ENCODE results near the gene HECW1.
"Not testable (repeated sequence)": the region's sequence is repeated elsewhere in the genome, so short reads cannot be mapped to it uniquely, and the experiment has no call there.

Gene HECW1

DNA sequence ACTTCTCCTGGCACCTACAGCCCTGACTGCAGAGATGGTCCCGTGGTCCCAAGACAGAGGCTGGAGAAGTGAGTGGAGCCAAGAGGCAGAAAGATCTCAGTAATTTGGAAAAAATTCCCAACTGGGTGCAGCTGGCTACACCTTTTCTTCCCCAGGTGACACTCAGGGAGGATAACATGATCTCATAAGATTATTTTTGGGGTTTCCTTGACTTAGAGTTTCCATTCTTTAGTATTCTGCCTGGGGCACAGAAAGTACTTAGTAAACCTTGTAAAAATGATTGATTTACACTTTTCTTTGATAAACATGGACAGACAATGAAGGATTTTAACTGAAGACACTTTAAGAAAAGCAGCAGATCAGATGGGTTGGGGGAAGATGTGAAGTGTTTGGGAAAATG lies 38.6 kb downstream of the HECW1 start:
- no peak for DNase-seq

DNA sequence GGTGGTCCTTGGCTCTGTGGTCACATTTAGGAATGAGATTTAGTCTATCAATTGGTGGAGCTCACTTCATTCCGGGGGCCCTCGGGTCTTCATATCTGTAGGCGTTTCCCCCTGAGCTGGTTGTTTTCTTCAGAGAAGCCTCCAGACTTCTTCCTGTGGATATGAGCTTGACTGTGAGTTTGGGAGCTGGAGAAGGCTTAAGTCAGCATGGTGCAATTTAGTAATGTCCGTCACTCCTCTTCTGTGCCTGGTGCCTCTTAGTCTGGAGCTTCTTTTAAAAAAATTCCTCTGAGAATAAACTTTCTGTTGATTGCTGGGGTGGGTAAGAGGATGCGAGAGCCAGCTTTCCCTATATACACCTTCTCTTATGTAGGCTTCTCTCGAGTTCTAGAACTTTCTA lies 40.2 kb downstream of the HECW1 start:
- DNase-seq = no peak

DNA sequence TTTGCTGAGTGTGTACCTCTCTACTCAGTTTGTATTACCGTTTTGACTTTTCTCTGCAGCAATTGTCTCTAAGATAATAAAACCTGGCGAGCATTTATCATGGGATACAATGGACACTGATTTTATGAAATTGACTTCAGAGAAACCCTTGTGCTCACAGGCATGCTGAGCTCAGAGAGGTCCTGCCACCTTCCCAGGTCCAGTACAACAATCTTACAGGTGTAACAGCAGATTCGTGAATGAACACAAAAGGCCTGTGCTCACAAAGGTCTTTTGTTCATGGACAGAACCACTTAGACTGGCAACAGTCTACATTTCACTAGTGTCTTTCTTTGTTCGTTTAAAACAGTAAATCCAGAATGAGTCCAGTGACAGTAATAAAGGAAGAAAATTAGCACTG lies 43.2 kb downstream of the HECW1 start:
- DNase-seq = no peak

DNA sequence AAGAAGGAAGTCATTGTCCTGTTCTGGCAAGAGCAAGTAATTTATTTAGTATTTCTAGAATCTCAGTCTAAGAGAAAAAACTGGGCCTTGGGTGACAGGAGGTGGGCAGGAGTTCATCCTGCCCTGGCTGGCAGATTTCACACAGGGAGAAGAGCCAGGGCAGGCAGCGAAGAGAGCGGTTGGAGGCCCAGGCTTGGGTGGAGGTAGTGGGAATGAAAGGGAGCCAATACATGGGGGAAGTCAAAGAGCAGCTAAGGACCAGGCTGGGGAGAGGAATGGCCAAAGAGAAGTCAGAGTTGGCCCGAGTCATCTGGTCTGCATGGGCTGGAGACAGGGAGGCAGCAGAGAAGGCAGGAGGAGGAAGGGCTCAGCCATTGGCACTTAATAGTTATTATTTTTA lies 51.4 kb downstream of the HECW1 start:
- DNase-seq = no peak

DNA sequence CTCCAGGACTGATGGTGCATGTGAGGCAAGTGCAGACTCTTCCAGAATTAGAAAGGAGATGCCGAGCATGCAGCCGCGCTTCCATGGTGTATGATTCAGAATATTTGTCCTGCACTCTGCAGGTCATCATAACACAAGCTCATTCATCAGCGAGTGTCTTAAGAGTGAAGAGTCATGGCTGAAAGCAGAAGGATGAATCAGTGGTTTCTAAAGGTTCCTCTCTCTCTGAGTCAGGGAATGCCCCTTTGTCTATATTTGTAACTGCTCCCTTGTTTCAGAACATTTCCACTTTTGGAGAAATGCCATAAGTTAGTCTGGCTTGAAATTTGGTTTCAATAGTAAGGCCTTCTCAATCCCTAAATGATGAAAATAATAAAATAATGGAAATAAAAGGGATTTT lies 52.3 kb downstream of the HECW1 start:
- DNase-seq = no peak

DNA sequence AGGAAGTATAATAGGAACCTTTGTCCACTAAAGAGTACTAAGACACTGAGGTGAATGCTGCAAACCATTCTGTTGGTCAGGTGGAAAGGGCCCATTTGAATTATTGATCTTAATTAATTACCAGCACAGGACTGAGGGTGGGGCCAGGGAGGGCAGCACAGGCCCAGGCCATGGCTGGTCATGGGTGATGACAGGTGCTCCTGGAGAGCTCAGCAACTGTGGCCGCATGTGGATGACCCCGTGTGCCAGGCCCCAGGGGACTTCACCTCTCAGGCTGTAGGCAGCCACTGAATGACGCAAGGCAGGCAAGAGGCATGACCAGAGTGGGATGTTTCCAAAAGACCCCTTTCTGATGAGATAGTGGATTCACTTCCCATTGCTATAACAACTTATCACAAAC lies 54.2 kb downstream of the HECW1 start:
- DNase-seq = no peak

DNA sequence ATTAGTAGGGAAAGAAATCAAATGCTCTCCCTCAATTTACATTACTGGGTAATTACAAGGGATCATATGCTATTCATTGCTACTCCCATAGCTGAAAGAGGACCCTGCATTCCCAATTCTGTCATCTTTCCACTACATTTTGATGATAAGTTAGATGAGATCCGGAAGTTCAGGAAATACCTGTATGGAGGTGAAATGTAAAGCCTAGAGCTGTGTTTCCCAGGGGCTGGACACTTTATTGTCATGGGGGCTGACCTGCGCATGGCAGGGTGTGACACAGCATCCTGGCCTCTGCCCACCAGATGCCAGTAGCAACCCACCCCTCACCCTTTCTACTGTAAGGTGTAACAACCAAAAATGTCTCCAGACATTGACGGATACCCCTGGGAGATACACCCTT lies 56.6 kb downstream of the HECW1 start:
- DNase-seq = no peak

DNA sequence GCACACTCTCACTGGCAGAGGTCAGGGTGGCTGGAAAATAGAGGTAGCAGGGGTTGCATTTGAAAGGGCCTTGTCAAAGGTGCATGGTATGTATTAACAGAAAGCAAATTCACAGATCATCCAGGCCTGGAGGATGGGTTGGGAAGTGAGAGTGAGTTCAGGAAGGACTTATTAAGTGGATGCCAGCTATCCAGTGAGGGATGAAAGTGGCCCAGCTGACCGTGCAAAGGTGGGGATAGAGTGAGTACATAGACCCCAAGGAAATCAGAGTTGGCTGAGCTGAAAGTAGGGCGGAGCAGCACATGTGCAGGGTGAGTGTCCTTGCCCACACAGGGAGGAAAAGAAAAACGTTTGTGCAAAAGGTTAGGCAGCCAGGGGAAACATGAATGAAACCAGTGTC lies 58.1 kb downstream of the HECW1 start:
- DNase-seq = no peak

DNA sequence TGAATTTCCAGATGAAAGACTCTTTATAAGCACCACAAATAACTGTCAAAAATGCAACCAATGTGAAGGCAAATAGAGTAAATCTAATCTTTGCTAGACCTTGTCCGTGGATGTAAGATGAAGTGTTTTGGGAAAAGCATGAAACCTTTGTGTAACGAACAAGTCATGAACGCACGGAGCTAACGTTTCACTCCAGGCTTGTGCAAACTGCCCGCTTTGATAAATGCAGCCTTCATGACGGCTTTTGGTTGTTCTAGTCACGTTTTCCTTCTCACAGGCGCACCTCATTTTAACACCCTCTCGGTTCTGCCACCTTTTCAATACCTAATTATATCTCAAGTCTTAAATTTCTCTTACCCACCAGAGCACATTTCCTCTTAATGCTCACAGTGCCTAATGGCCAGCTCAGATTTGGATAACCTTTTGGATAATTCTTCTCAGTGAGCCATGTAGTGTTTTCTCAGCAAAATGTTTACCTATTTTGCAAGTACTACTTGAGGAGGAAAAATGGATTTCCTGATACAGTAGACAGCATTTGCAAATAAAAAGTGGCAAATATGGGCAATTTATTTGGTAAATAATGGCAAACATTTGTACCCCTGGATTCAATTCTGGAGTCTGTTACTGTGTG lies 63.2 kb downstream of the HECW1 start:
- no peak for DNase-seq

DNA sequence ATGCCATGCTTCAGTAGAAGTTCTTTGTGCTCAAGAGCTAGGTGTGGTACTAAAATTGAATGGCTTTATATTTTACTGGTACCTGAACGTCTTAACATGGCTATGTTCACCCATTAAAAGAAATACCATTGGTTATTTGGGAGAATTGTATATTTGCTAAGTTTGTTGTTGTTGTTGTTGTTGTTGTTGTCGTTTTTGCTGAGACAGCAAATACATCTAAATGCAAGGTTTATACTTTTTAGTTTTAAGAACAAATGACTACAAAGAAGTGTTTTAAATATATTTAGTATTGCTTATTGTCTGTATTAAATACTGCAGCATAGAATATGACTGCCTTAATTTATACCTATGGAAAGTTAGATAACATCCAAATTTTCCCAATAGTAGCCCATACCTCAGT lies 66.9 kb downstream of the HECW1 start:
- DNase-seq = no peak

DNA sequence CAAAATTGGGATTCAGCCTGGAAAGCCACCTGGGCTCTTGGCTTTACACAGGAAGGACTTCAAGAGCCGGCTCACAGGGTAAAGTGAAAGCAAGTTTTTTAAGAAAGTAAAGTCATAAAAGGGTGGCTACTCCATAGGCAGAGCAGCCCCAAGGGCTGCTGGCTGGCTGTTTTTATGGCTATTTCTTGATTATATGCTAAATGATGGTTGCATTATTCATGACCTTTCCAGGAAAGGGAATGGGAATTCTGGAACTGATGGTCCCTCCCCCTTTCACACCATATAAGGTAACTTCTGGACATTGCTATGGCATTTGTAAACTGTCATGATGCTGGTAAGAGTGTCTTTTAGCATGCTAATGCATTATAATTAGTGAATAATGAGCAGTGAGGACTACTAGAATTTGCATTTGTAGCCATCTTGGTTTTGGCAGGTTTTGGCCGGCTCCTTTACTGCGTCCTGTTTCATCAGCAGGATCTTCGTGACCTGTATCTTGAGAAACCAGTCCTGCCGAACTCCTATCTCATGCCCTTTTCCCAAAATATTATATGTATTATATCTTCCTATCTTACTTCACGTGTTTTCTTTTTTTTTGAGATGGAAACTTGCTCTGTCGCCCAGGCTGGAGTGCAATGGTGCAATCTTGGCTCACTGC lies 80.5 kb downstream of the HECW1 start:
- DNase-seq = no peak

DNA sequence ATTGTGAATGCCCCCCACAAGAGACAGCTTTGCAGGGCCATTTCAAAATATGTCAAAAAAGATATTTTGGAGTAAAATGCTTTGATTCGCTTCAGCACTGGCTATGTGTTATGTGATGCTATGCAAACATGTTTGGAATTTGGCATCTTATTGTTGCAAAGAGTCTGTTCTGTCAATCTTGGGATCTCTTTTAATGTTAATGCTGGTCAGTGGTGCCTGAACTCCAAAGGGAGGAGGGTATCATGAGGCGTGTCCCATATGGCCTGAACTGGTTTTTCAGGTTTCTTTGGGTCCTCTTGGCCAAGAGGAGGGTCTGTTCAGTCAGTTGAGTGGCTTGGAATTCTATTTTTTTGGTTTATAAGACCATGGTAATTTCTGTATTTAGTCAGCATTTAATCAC lies 81.4 kb downstream of the HECW1 start:
- no peak for DNase-seq

DNA sequence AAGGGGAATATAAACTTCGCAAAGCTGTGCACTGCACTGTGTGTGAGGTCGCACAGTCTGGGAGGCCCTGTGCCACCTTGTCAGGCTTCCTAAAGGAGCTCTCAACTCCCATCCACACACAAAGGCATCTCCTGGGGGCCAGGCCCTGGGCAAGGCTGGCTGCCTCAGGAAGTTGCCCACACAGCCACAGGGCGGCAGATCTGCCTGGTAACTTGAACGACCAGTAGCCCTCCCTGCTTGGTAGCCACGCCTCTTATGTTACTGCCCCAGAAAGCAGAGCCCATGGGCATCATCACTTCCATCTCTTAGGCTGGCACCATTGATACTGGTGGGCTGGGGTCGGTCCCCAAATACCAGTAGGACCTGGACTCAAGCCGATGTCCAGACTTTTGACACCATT lies 82.8 kb downstream of the HECW1 start:
- no peak for DNase-seq

DNA sequence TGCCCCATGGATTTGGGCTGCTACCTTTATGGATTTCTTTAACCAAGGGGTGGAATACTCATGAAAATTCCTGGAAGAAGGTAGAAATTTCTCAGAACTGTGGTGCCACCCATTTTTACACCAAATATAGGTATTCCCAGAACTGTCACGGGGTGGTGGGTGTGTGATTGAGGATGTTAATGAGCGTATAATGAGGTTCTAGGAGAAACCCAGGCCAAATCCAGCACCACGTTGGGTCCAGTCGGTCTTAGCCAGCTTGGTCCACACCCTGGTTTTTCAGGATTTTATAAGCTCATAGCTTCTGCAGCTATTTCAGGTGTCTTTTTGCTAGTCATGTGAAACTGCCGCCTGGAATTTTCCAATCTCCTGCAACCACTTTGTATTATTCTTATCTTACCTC lies 83.3 kb downstream of the HECW1 start:
- DNase-seq = no peak

DNA sequence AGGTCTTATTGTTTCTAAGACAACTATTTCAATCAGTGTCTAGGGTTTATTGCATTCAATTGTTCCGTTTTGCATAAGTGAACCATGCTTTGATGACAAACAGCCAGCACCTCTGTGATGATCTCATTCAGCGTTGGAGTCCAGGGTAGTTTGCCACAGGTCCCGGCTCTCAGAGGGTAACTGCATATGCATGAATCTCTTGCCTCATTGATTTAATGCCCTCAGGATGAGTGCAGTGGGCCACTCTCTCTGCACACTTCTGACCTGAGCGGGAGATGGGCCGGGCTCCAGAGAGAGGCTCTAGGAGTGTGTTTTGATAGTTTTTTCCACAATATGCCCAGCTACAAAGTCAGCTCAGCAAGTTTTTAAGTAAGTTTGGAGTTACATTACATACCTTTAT lies 83.9 kb downstream of the HECW1 start:
- DNase-seq = no peak

DNA sequence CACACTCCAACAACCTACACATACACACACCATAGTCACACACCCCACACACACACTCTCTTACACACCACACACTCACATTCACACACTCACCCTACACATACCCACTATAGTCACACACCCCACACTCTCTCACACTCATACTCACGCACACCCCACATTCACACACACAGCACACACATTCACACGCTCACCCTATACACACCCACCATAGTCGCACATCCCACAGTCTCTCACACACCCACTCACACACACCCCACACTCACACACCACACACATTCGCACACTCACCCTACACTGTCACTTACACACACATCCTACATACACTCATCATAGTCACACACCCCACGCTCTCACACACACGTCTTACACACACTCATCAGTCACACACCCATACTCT lies 85.6 kb downstream of the HECW1 start:
- DNase-seq = no peak

DNA sequence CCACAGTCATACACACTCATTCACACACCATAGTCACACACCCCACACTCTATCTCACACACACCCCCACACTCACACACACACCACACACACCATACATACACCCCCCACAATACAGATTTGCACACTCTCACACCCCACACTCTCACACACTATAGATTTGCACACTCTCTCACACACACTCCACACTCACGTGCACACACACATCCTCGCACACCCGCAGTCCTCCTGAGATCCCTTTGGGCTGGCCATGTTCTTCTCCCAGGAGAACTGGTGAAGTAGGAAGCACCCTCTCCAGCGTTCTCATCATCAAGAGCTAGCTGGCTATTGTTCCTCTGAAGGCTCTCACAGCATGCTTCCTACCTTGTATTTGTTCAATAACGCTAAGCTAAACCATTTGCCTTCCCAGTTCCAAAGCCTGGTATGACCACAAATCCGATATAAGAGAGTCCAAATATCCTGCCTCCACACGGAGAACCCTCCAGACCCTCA lies 86.2 kb downstream of the HECW1 start:
- DNase-seq = no peak

DNA sequence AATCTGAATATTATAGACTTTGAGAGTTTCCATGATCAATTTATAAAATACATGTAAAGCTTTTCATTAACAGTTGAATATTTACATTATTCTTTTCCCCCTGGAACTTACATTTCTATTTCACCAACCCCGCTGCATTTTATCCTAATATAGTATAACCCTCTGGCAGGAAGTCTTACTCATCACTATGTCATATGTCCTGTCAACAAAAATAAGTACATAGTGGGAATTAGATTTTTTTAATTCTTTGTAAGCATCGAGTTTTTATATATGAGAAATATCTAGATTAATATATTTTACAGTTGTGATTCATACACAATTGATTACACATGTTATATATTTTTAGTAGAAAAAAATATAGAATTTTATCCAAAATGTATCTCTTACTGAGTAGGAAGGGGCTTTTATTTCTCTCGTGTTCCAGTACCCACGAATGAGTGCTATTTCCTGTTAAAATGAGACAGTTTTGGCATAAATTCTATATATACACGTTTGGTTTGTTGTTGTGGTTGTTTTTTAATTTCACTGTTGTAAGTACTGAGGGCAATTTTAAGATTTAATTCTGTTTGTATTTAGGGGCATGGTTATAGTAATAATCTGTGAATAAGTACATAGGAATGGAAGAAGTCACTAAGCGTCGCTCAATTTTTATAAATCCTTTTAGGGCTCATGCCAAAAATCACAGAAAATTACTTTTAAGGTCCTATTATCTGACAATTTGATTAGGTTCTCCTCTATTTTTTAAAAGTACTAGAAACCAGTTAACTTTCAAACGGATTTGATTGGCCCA lies 87.1 kb downstream of the HECW1 start:
- DNase-seq = no peak

DNA sequence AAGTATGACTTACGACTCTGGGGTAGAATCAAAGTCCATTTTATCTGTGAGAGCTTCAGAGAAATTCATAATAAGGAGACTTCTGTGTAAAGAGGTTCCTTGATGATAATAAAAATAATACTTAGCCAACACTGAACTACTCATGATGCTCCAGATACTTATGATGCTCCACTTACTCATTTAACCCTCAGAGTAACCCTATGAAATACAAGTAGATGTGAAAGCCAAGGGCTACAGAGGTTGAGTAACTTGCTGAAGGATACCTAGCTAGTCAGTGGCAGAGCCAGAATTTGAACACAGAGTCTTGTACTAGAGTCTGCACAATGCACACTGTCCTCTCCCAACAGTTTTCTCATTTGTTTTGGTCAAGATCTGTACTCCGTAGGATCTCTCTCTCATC lies 89.5 kb downstream of the HECW1 start:
- no peak for DNase-seq

DNA sequence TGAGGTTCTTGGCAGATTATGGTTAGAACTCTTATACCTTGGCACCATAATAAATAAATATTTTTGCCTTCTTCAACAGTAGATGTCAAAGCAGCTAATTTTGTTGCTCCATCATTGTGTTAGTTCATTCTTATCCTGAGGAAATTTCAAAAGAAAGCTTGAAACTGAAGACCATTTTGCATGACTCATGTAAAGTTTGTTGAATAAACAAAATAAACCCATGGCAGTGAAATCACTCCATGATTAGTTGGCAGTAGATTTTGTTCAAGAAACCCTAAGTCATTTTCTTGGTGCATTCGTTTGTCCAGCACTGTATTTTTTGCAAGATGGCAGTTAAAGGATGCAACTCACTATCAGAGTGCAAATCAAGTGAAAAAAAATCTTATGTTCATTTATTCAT lies 91.6 kb downstream of the HECW1 start:
- no peak for DNase-seq

DNA sequence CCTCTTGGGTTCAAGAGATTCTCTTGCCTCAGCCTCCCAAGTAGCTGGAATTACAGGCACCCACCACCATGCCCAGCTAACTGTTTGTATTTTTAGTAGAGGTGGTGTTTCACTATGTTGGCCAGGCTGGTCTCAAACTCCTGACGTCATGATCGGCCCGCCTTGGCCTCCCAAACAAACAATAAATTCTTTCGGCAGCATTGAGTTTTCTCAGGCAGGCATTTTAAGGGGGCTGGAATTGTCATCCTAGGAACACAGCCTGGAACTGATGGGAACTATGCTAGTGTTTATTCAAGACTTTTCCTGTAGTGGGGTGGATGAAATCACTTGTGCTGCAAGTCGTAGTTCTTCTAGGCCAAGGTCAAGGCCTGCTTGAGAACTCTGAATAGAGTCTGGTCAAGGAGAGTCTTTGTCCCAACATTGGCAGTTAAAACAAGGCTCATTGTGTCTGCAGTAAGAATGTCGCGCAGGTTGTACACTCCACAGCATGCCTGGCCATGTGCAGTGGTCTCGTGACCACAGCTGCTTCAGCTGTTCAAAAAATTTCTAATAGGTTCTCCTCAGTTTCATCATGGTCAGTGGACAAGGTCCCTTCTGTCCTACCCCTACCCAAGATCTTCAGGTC lies 92.8 kb downstream of the HECW1 start:
- DNase-seq = no peak

DNA sequence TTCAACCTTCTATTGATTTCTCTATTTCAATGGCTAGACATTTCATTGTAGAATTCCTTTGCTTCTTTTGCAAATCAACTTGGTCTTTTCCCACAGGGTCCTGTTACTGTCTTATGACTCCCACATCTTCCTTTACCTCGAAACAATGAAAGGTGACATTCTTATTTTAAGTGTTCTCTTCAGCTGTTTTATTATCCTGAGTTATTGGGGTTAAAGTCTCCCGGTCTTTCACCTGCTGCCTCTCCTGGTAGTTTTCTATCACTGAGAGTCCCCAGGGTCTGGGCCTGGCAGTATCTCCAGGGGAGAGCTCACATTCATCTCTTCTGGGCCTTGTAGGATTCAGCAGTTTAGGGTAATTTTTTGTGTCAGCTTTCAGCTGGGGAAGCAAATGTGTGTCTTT lies 95.8 kb downstream of the HECW1 start:
- no peak for DNase-seq

DNA sequence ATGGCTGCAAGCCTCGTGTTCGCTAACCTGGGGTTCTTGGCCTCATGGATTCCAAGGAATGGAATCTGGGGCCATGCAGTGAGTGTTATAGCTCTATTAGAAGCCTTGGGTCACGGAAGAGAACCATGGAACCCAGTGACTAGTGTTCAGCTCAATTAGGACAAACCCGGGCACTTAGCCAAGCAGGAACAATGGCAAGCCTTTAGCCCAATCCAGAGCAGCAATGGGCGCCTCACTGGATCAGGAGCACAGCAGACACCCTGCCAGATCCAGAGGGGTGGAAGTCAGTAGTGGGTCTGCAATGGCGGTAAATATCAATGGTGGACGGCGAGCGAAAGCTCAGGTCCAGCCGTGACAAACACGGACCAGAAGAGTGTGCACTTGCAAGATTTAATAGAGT lies 98.1 kb downstream of the HECW1 start:
- not testable (repeated sequence) for DNase-seq

DNA sequence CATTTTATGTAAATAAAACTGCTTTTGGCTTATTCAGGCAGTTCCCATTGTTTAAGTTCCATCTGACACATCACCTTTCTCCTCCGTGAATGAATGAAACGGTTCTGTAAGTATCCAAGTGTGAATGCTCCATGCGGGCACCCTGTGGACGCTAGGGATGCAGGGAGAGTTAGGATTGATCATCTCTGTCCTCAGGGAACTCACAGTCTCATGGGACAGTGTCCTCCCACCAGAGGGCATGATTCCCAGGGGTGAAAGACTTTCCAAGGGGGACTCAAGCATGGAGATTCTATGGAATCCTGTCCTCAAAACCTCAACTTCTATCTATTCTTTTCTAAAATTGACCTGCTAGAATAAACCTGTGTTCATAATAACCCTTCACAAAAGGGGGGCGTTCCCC lies 98.8 kb downstream of the HECW1 start:
- DNase-seq = no peak

Measured in NCI-H510A treated with DMSO at 0.1 percent for 48 hours (cell line).